GM18508 (cell line): ENCODE data around the gene MDM1.

Source experiments
- ATAC-seq: cut with Tn5 transposase; IDR thresholded peaks from one replicate; pipeline ENCODE4 v1.9.1; 2021; ENCODE audit warnings: moderate number of reproducible peaks; ENCODE audit not compliant: insufficient read depth, unreplicated experiment

The MDM1 gene

DNA sequence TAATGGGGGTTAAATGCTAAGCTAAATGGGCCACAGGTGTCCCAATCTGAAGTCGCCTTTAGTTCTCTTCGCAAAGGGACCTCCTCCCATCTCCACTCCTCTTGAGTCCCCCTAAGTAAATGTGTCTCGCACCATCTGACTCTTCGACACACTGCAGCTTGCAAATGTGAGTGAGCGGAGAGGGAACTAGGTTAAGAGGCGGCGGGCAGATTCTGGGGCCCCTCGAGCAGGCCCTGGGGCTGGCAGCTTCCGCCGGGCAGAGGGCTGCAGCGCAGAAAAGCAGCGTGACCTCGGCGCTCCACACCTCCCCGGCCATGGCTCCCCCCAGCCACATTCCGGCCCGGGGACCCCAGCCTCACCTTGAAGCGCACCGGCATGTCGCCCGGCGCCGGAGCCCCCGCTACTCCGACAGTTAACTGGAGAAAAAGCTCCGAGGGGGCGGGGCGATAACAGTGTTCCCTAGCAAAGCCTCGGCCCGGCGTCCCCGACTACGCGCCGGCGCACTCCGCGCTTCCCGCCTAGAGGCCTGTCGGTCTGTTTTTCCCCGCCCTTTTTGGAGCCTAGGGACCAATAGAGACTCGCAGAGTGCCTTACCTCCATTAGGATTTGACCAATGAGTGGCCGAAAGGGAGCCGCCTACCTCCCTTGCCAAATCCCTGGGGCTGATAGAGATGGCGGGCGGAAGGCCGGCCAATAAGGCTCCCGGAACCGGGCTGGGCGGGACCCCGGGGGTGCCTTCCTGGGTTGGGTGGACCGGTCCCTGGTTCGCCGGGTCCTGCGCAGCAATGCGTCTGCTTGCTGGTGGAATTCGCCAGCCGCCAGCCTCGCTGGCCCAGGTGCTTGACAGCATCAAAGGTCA, at the start of gene MDM1:
Gene MDM1 (minus strand): TSS at position 494 of the 859 bp plus-strand sequence. CDS start 117 bp downstream, at position 377.
- peak; percentile 94 for ATAC-seq

- no peak for ATAC-seq
Measured at GRCh38 chr12:68381476-68382219, 49.5 kb upstream of the MDM1 start.

GRCh38 chr12:68378872-68379606, 46.9 kb upstream of the MDM1 start:
- no peak for ATAC-seq

DNA sequence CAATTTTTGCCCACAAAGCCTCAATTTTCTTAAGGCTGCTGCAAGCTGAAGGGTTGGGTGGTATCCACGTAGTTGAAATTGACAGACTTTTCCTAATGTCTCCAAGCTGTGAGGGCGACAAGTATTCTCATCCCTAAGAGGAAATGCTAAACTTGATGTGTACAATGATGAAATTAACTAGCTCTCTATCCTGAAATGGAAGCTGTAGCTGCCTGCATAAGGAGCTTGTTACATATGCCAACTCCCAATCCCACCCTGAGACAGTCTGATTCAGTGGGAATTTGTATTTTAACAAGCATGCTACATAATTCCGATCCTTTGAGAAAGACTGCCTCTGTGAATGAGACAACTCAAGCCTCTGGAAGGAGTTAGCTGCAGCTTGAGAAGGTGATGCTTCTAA, 45.7 kb upstream of the MDM1 start:
- ATAC-seq = no peak

- no peak for ATAC-seq
Measured at GRCh38 chr12:68376901-68377300, 44.7 kb upstream of the MDM1 start.

- no peak for ATAC-seq
Measured at GRCh38 chr12:68375756-68376695, 43.9 kb upstream of the MDM1 start.

- ATAC-seq = peak; percentile 90
Measured at GRCh38 chr12:68374307-68374982, 42.3 kb upstream of the MDM1 start.

DNA sequence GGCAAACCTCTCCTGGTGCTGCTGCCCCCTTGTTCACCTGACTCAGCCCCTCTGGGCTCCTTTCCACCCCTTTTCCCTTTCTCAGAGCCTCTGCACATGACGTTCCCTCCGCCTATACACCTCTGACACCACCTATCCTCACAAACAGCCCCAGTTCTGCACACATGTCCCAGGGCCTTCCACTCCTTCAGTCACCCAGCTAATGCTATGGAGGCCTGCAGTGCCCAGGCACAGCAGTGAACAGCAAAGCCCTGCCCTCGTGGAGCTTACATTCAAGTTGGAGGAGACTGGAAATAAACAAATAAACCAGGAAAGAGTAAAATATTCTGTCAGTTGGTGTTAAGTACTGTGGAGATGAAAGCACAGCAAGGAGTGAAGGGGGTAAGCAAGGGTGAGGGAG, 38.5 kb upstream of the MDM1 start:
- ATAC-seq = no peak

GRCh38 chr12:68370006-68370590, 37.9 kb upstream of the MDM1 start:
- no peak for ATAC-seq

GRCh38 chr12:68368327-68368726, 36.2 kb upstream of the MDM1 start:
- ATAC-seq = no peak

GRCh38 chr12:68367903-68368302, 35.7 kb upstream of the MDM1 start:
- no peak for ATAC-seq

DNA sequence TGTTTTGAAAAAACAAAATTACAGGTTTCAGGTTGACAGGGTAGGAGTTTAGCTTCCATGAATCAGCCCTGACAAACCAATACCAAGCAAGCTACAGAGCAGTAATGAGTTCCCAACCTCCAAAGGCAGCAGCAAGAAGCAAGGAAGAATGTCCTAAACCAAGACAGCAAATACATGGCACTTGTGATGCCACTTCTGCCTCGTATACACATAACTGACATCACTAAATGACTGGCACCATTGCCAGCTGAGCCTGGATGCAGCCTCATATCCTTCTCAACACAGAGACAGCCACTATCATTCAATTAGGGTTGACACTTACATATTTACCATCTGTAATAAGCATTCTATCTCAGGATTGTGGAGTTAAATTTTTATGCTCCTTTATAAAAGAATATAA, 35.0 kb upstream of the MDM1 start:
- ATAC-seq = no peak

GRCh38 chr12:68364893-68365725, 32.9 kb upstream of the MDM1 start:
- peak; percentile 84 for ATAC-seq

DNA sequence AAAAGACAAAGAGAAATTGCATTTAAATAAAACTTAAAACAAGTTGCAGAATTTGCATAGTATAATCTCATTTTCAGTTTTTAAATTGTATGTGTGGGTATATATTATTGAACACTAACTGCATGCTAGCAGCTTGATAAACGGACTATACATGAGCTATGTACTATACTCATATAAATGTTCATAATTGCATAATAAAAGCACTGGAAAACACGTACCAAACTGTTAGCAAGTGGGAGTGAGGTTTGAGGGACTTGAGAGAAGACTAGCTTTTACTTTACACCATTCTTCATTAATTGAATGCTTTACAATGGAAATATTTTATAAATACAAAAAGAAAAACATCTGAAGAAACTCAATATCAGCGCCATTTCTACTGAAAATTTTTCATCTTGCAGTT, 32.2 kb upstream of the MDM1 start:
- no peak for ATAC-seq

- ATAC-seq = no peak
Measured at GRCh38 chr12:68361953-68362352, 29.8 kb upstream of the MDM1 start.

DNA sequence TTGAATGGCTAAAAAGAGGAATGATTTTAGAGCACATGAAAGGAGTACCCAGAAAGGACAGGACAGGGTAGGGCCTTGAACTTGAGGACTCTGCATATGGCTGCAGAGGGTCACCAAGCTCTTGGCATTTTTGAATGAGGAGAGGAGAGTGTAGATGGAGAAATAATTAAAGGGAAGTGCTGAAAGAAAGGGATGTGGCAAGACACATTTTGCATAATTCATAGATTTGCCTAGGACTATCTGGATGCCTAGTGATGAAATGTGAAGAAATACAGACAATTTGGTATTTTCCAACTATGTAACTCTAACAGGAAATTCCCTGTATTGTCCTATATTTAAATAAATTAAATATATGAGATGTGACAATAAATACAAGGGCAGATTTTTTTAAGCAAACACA, 27.5 kb upstream of the MDM1 start:
- no peak for ATAC-seq

DNA sequence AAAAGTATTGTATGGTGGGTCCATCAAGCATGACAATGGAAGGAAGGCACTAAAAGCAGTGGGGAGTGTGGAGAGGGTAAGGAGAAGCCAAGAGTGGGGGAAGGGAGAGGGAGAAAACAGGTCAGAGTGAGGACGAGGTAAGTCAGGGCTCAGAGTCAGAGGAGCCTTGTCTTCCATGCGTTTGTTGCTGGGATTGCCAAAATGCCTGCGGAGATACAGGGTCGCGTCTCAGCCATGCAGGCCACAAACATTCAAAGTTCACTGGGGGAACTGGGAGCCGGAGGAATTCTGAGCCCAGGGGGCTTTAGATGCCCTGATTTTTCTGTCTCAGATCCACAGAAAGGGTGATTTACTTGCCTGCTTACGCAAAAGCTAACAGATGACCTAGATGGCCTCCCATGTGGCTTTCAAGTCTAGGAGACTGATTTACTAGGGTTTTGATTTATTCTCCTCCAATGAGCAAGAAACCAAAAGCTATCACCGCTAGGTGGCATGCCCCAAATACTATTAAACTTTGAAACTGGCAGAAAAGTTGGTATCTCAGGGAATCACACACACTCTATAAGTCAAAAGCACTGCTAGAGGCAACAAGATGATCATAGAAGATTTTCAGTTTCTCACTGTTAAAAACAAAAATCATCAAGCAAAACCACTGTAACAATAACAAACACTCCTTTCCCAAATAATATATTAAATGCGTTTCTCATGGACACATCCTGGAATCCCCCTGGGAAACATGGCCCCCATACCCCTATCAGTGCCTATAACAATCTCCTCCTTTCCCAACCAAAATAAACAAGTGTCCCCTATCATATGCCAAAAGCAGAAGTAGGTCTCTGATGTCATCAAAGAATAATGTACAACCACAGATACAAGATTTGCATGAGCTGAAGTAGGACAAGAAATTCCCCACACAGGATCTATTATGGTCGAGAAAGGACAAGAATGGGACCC, 26.6 kb upstream of the MDM1 start:
- ATAC-seq = peak; percentile 73
